GM23338 (cell line): ENCODE measurements around the gene SBF2. TPM values are rescaled to one million over a fixed set of nuclear protein-coding genes. Genes with fewer than 3 reads are reported as not detected.

ENCODE experiments used
- ATAC-seq: fragments of 200-7000 bp; cut with Tn5 transposase; 3 replicates; pipeline ENCODE4 v1.9.1; 2020
- DNase-seq: peaks from one replicate; pipeline ENCODE4 v3.0.0-alpha.2; 2015; ENCODE audit warnings: low spot score
- H2AFZ ChIP-seq: fragments of 200-600 bp; sonication (generic); 2 replicates; pipeline ENCODE4 v1.8.0; 2016; ENCODE audit warnings: antibody characterized with exemption, mild to moderate bottlenecking, moderate library complexity
- H3F3A ChIP-seq: fragments of 200-600 bp; sonication (generic); replicated peaks from 2 replicates; pipeline ENCODE4 v1.8.0; 2017; ENCODE audit warnings: antibody characterized with exemption, mixed run types, low read depth
- H3K27ac ChIP-seq: fragments of 200-600 bp; sonication (generic); 2 replicates; pipeline ENCODE4 v1.6.1; 2016; ENCODE audit warnings: low read depth
- H3K27me3 ChIP-seq: fragments of 200-600 bp; sonication (generic); 2 replicates; pipeline ENCODE4 v1.8.0; 2016; ENCODE audit warnings: mild to moderate bottlenecking, mixed run types, moderate library complexity; ENCODE audit not compliant: insufficient read depth
- H3K36me3 ChIP-seq: fragments of 200-600 bp; sonication (generic); 2 replicates; pipeline ENCODE4 v1.8.0; 2016; ENCODE audit warnings: mild to moderate bottlenecking; ENCODE audit not compliant: insufficient read depth
- H3K4me1 ChIP-seq: fragments of 200-600 bp; sonication (generic); 2 replicates; pipeline ENCODE4 v1.8.0; 2016; ENCODE audit warnings: mild to moderate bottlenecking, moderate library complexity; ENCODE audit not compliant: insufficient read depth
- H3K4me2 ChIP-seq: fragments of 200-600 bp; sonication (generic); 2 replicates; pipeline ENCODE4 v1.7.1; 2017; ENCODE audit warnings: mixed run types
- H3K4me3 ChIP-seq: fragments of 200-600 bp; sonication (generic); 2 replicates; pipeline ENCODE4 v1.6.1; 2016; ENCODE audit warnings: mixed run types
- H3K79me2 ChIP-seq: fragments of 200-600 bp; sonication (generic); replicated peaks from 2 replicates; pipeline ENCODE4 v1.8.0; 2017; ENCODE audit warnings: mild to moderate bottlenecking; ENCODE audit not compliant: insufficient read depth
- H3K9me2 ChIP-seq: fragments of 200-600 bp; sonication (generic); 2 replicates; pipeline ENCODE4 v1.8.0; 2017; ENCODE audit not compliant: insufficient read depth
- H4K20me1 ChIP-seq: fragments of 200-600 bp; sonication (generic); replicated peaks from 2 replicates; pipeline ENCODE4 v1.8.0; 2017; ENCODE audit warnings: mild to moderate bottlenecking; ENCODE audit not compliant: insufficient read depth
- H3K27ac Mint-ChIP-seq: 2 replicates; pipeline ENCODE4 v1.8.0; 2020; ENCODE audit warnings: inconsistent platforms, mild to moderate bottlenecking, moderate library complexity, mixed read lengths
- H3K27me3 Mint-ChIP-seq: 3 replicates; pipeline ENCODE4 v1.8.0; 2022; ENCODE audit warnings: low read depth, mild to moderate bottlenecking, moderate library complexity, mixed read lengths, inconsistent platforms; ENCODE audit not compliant: insufficient read depth, poor library complexity
- H3K36me3 Mint-ChIP-seq: 3 replicates; pipeline ENCODE4 v1.8.0; 2021; ENCODE audit warnings: low read depth, mild to moderate bottlenecking, inconsistent platforms, moderate library complexity, mixed read lengths
- H3K4me1 Mint-ChIP-seq: 3 replicates; pipeline ENCODE4 v1.8.0; 2020; ENCODE audit warnings: mild to moderate bottlenecking, inconsistent platforms, mixed read lengths
- H3K4me3 Mint-ChIP-seq: 3 replicates; pipeline ENCODE4 v1.8.0; 2021; ENCODE audit warnings: moderate library complexity, mild to moderate bottlenecking, inconsistent platforms, mixed read lengths
- H3K9me3 Mint-ChIP-seq: 3 replicates; pipeline ENCODE4 v1.8.0; 2020; ENCODE audit warnings: moderate library complexity, mild to moderate bottlenecking, inconsistent platforms, mixed read lengths
- CREB1 ChIP-seq: fragments of 250-450 bp; sonication (Bioruptor Pico); IDR thresholded peaks from 2 replicates; pipeline ENCODE4 v1.5.0; 2020; ENCODE audit warnings: low read depth, mild to moderate bottlenecking, moderate library complexity
- EZH2 ChIP-seq: fragments of 200-600 bp; sonication (generic); IDR thresholded peaks from one replicate; pipeline ENCODE4 v1.8.0; 2017; ENCODE audit warnings: antibody characterized with exemption, mild to moderate bottlenecking, low read depth; ENCODE audit not compliant: unreplicated experiment
- EZH2phosphoT487 ChIP-seq: fragments of 200-600 bp; sonication (generic); IDR thresholded peaks from one replicate; pipeline ENCODE4 v1.8.1; 2018; ENCODE audit warnings: antibody characterized with exemption; ENCODE audit not compliant: unreplicated experiment
- JUNB ChIP-seq: IDR thresholded peaks from one replicate; pipeline ENCODE4 v1.6.1; 2016; ENCODE audit warnings: antibody characterized with exemption; ENCODE audit not compliant: unreplicated experiment
- NANOG ChIP-seq: IDR thresholded peaks from 2 replicates; pipeline ENCODE4 v1.6.1; 2016; ENCODE audit warnings: antibody characterized with exemption, borderline replicate concordance
- POLR2AphosphoS5 ChIP-seq: IDR thresholded peaks from 2 replicates; pipeline ENCODE4 v1.6.1; 2016; ENCODE audit warnings: antibody characterized with exemption, low read depth
- STAT1 ChIP-seq: IDR thresholded peaks from one replicate; pipeline ENCODE4 v1.6.1; 2016; ENCODE audit warnings: antibody characterized with exemption; ENCODE audit not compliant: unreplicated experiment
- ZNF114 ChIP-seq: fragments of 250-450 bp; sonication (Bioruptor Pico); IDR thresholded peaks from 2 replicates; pipeline ENCODE4 v1.5.0; 2020; ENCODE audit warnings: mild to moderate bottlenecking, moderate library complexity
- ZNF331 ChIP-seq: fragments of 250-450 bp; sonication (Bioruptor Pico); IDR thresholded peaks from 2 replicates; pipeline ENCODE4 v1.5.0; 2020; ENCODE audit warnings: low read depth, mild to moderate bottlenecking, moderate library complexity
- polyA plus RNA-seq: library from polyadenylated mRNA; unstranded; fragments of >200 nt; fragmentation: Nextera tagmentation; extraction: Ambion mirVana; gene quantifications from 2 replicates; pipeline ENCODE4 v1.2.1, GENCODE V29; 2016
- total RNA-seq: library from RNA; depleted of rRNA; stranded (reverse); fragments of >200 nt; shearing (Covaris generic); gene quantifications from 2 replicates; pipeline ENCODE4 v1.2.3, GENCODE V29; 2014
- TF ChIP-seq, protein P1 (sequence below): IDR thresholded peaks from one replicate; pipeline ENCODE4 v1.6.1; 2018; ENCODE audit warnings: antibody characterized with exemption; ENCODE audit not compliant: unreplicated experiment
- TF ChIP-seq, protein P2 (sequence below): IDR thresholded peaks from 2 replicates; pipeline ENCODE4 v1.6.1; 2016; ENCODE audit warnings: antibody characterized with exemption

The SBF2 gene
- total and polyA plus RNA-seq, 2 experiments from 2014 or later, result 25.6 to 53.5 TPM

DNA sequence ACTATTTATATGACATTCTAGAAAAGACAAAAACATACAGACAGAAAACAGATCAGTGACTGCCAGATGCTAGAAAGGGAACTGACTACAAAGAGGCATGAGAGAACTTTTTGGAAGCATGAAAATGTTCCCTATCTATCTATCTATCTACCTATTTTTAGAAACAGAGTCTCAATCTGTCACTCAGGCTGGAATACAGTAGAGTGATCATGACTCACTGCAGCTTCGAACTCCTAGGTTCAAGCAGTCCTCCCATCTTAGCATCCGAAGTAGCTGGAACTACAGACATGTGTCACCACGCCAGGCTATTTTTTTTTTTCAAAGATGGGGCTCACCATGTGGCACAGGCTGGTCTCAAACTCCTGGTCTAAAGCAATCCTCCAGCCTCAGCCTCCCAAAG is 6.9 kb downstream of the SBF2 start:
- Histone ChIP-seq H3K36me3 (no peaks in the 10 kb centered on the region), H3K4me2 (no peak overlapping the region), H3K27me3 (no peaks in the 10 kb centered on the region), H3K79me2 (peaks cover 80% of the 10 kb centered on the region), H2AFZ (no peak overlapping the region), H3K4me3 (no peak overlapping the region), H3F3A (no peaks in the 10 kb centered on the region), H4K20me1 (peaks cover 12% of the 10 kb centered on the region; the same call in 1 of the 2 replicates), H3K9me2 (no peaks in the 10 kb centered on the region), H3K27ac (no peak overlapping the region), H3K4me1 (peaks cover 29% of the 10 kb centered on the region)
- peaks cover 3% of the 10 kb centered on the region for H3K27me3 Mint-ChIP-seq
- H3K27ac Mint-ChIP-seq, result no peak overlapping the region
- no peak overlapping the region for H3K4me3 Mint-ChIP-seq
- no peaks in the 10 kb centered on the region; the same call in 2 of the 3 replicates for H3K36me3 Mint-ChIP-seq
- TF ChIP-seq POLR2AphosphoS5, result no peak
- TF ChIP-seq, protein P1, sequence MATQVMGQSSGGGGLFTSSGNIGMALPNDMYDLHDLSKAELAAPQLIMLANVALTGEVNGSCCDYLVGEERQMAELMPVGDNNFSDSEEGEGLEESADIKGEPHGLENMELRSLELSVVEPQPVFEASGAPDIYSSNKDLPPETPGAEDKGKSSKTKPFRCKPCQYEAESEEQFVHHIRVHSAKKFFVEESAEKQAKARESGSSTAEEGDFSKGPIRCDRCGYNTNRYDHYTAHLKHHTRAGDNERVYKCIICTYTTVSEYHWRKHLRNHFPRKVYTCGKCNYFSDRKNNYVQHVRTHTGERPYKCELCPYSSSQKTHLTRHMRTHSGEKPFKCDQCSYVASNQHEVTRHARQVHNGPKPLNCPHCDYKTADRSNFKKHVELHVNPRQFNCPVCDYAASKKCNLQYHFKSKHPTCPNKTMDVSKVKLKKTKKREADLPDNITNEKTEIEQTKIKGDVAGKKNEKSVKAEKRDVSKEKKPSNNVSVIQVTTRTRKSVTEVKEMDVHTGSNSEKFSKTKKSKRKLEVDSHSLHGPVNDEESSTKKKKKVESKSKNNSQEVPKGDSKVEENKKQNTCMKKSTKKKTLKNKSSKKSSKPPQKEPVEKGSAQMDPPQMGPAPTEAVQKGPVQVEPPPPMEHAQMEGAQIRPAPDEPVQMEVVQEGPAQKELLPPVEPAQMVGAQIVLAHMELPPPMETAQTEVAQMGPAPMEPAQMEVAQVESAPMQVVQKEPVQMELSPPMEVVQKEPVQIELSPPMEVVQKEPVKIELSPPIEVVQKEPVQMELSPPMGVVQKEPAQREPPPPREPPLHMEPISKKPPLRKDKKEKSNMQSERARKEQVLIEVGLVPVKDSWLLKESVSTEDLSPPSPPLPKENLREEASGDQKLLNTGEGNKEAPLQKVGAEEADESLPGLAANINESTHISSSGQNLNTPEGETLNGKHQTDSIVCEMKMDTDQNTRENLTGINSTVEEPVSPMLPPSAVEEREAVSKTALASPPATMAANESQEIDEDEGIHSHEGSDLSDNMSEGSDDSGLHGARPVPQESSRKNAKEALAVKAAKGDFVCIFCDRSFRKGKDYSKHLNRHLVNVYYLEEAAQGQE, result no peak
- TF ChIP-seq EZH2phosphoT487, result no peak
- no peak for TF ChIP-seq ZNF331
- TF ChIP-seq CREB1 (CRISPR knock-in tag), result no peak
- no peak for TF ChIP-seq EZH2
- TF ChIP-seq ZNF114 (CRISPR knock-in tag), result no peak
- no peak for TF ChIP-seq NANOG
- DNase-seq, result no peak
- no peak for ATAC-seq
- H3K9me3 Mint-ChIP-seq, result no peaks in the 10 kb centered on the region
- peaks cover 26% of the 10 kb centered on the region for H3K4me1 Mint-ChIP-seq

DNA sequence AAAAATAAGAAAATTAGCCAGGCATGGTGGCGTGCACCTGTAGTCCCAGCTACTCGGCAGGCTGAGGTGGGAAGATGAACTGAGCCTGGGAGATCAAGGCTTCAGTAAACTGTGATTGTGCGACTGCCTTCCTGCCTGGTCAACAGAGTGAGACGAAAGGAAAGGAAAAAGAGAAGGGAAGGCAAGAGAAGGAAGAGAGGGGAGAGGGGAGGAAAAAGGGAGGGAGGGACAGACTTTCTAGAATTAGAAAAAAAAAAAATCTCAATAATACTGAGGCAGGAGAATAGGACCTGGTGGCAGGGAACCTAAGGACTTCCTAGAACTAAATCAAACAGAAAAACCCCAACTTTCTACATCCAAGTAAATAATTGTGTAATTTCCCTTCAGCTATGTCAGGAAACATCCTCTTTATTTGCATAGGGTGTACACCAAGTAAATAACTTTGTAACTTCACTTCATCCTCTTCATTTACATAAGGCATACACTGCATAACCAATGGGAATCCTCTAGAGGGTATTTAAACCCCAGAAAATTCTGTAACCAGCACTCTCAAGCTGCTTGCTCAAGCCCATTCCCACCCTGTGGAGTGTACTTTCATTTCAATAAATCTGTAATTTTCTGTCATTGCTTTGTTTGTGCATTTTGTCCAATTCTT is 8.7 kb downstream of the SBF2 start:
- H3K27ac ChIP-seq, result peak overlapping the region; percentile 71
- ATAC-seq (no peak), DNase-seq (no peak)
- H3K79me2 ChIP-seq, result peaks cover 66% of the 10 kb centered on the region
- H3K4me1 ChIP-seq, result peaks cover 16% of the 10 kb centered on the region
- no peaks in the 10 kb centered on the region for H3F3A ChIP-seq
- Mint-ChIP-seq H3K36me3 (no peaks in the 10 kb centered on the region; the same call in 2 of the 3 replicates), H3K4me1 (peaks cover 16% of the 10 kb centered on the region), H3K9me3 (no peaks in the 10 kb centered on the region), H3K4me3 (no peak overlapping the region), H3K27me3 (peaks cover 3% of the 10 kb centered on the region), H3K27ac (peak overlapping the region; percentile 38; the same call in 1 of the 2 replicates)
- no peak overlapping the region for H2AFZ ChIP-seq
- H3K36me3 ChIP-seq, result no peaks in the 10 kb centered on the region
- H3K27me3 ChIP-seq, result no peaks in the 10 kb centered on the region
- no peak overlapping the region for H3K4me2 ChIP-seq
- H3K4me3 ChIP-seq, result no peak overlapping the region
- H3K9me2 ChIP-seq, result no peaks in the 10 kb centered on the region
- H4K20me1 ChIP-seq, result peaks cover 5% of the 10 kb centered on the region; the same call in 1 of the 2 replicates
- TF ChIP-seq JUNB (no peak), STAT1 (no peak)
- TF ChIP-seq, protein P2, sequence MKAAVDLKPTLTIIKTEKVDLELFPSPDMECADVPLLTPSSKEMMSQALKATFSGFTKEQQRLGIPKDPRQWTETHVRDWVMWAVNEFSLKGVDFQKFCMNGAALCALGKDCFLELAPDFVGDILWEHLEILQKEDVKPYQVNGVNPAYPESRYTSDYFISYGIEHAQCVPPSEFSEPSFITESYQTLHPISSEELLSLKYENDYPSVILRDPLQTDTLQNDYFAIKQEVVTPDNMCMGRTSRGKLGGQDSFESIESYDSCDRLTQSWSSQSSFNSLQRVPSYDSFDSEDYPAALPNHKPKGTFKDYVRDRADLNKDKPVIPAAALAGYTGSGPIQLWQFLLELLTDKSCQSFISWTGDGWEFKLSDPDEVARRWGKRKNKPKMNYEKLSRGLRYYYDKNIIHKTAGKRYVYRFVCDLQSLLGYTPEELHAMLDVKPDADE, result no peak
- TF ChIP-seq, protein P1, result no peak
